ENCODE data around the gene GTF3C4. TPM values are rescaled to one million over a fixed set of nuclear protein-coding genes. Genes with fewer than 3 reads are reported as not detected.

Gene GTF3C4
- total RNA-seq, 1 experiment from 2014 or later: 42.5 TPM

- H3K9me3 ChIP-seq (ENCODE audit: control insufficient read depth, low read depth, low read length): no peaks in the 10 kb centered on the region
- no peaks in the 10 kb centered on the region for H3K27me3 ChIP-seq (ENCODE audit: insufficient read depth, low read length)
- no peak overlapping the region for H3K23ac ChIP-seq (ENCODE audit: insufficient read length, low read depth, low read length)
- no peak overlapping the region for H3K56ac ChIP-seq (ENCODE audit: insufficient read length, low read depth, low read length)
- no peak overlapping the region for H2BK15ac ChIP-seq (ENCODE audit: low read depth, low read length)
- H3K4me1 ChIP-seq (ENCODE audit: insufficient read depth, low read length): no peaks in the 10 kb centered on the region
- H3K23me2 ChIP-seq (ENCODE audit: insufficient read length, low read depth, low read length, poor library complexity, severe bottlenecking): peaks cover 3% of the 10 kb centered on the region
- no peak overlapping the region for H3K9ac ChIP-seq (ENCODE audit: extremely low read depth, insufficient read length, low read length)
- H3K79me2 ChIP-seq (ENCODE audit: insufficient read depth, low read length): no peaks in the 10 kb centered on the region
- H3K36me3 Mint-ChIP-seq (ENCODE audit: insufficient read depth in 1 of 3, low read depth in 3 of 3): no peaks in the 10 kb centered on the region
- peaks cover 29% of the 10 kb centered on the region for H3K27me3 Mint-ChIP-seq (ENCODE audit: low read depth)
- H3K4me1 Mint-ChIP-seq: peaks cover 0 to 7% of the 10 kb centered on the region in 2 experiments; a peak in 1 of 4 replicates
- no peak for TF ChIP-seq CTCF (conservative IDR thresholded peaks at IDR 0.05)
- no peak overlapping the region for H3K4ac ChIP-seq (ENCODE audit: low read depth, low read length)
- no peak overlapping the region for H2AFZ ChIP-seq (ENCODE audit: low read length)
- no peak overlapping the region for H3T11ph ChIP-seq (ENCODE audit: low read length)
- H4K8ac ChIP-seq (replicated peaks; ENCODE audit: insufficient read length, low read depth, low read length): no peak overlapping the region
- no peak overlapping the region for H3K4me2 ChIP-seq (ENCODE audit: insufficient read depth, insufficient read length, low read length)
- no peaks in the 10 kb centered on the region for H3K9me3 Mint-ChIP-seq
- H2BK12ac ChIP-seq (ENCODE audit: insufficient read length, low read depth, low read length): no peak overlapping the region
- H2AK5ac ChIP-seq (ENCODE audit: insufficient read length, low read length): no peak overlapping the region
- H4K20me1 ChIP-seq (ENCODE audit: control insufficient read depth, insufficient read depth, insufficient read length): no peaks in the 10 kb centered on the region
- no peak overlapping the region for H3K27ac Mint-ChIP-seq
- no peak overlapping the region for H3K4me3 Mint-ChIP-seq
- H4K91ac ChIP-seq (ENCODE audit: insufficient read length, low read depth, low read length): no peak overlapping the region
- H4K5ac ChIP-seq (ENCODE audit: insufficient read length, low read depth, low read length): no peak overlapping the region
- no peak for DNase-seq
- no peak overlapping the region for H2BK5ac ChIP-seq (ENCODE audit: insufficient read length, low read length)
- H2BK120ac ChIP-seq (ENCODE audit: low read depth, low read length, poor library complexity, severe bottlenecking): no peak overlapping the region
- no peak overlapping the region; the same call in 1 of the 2 replicates for H3K14ac ChIP-seq (ENCODE audit: insufficient read depth, low read length)
- H3K27ac ChIP-seq (ENCODE audit: insufficient read length, low read depth, low read length): no peak overlapping the region
- no peak overlapping the region for H3K18ac ChIP-seq (ENCODE audit: insufficient read length, low read depth, low read length)
- H2BK20ac ChIP-seq (ENCODE audit: low read depth, low read length, poor library complexity, severe bottlenecking): no peak overlapping the region
- H3K79me1 ChIP-seq (ENCODE audit: insufficient read depth, low read depth, low read length, poor library complexity, severe bottlenecking): no peaks in the 10 kb centered on the region
- no CpG with 5 or more reads among the region's 12 CpGs for WGBS (ENCODE audit: extremely low coverage, insufficient read length, low lambda C conversion rate)
These were observed 51.4 kb downstream of the GTF3C4 start for GRCh38 chr9:132721661-132722060.

All from H9 (cell line).